ENCODE results near the gene HPSE2.

Gene HPSE2

DNA sequence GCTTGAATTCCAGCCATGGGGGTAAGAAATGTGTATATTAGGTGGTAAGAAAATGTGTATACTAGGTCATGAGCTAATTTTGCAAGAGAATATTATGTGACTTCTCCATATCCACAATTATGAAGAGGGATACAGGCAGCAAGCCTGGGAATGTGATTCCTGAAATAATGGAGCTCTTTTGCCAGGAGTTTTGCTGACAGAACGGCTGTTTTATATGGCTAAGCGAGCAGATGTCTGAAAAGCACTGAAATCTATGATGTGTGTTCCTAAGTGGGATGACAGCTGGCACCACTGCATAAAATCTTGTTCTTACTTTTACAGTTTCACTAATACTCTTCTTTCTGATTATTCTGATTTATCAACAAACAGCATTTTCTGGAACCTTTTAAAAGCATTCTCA lies 402.9 kb downstream of the HPSE2 start:
- DNase-seq (ENCODE audit: low spot score): no peak

DNA sequence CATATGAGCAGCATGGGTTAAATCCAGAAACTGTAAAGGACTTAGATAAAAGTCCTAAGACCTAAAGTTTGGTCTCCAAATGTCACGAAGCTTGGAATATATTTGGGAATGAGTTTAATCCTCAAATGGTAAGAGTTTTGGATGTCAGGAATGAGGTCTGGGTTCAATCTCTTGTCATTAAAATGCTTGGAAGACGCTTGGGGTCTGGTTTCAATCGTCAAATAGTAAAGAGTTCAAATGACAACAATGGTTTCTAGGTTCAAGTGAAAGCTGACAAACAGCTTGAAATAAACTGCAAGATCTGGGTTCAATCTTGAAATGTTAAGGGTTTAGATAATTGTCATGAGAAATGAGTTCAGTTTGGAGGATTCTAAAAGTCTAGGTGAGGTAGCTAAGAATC lies 403.5 kb downstream of the HPSE2 start:
- DNase-seq (ENCODE audit: low spot score): no peak

DNA sequence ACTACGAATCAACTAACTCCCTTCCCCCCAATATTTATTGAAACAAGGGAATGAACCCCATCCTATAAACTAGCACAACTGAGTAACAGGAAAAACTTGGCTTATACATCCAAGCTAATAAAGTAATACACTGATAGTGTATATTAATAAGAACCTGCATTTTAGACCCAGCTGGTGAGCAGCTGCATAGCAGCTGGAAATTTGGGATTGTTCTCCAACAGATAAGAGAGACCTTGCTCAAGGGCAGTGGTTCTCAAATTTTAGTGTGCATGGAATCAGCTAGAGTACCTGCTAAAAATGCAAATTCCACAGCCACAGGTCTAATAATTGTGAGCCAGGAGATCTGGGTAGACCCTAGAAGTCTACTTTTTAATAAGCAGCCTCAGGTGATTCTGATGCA lies 404.3 kb downstream of the HPSE2 start:
- no peak for DNase-seq (ENCODE audit: low spot score)

DNA sequence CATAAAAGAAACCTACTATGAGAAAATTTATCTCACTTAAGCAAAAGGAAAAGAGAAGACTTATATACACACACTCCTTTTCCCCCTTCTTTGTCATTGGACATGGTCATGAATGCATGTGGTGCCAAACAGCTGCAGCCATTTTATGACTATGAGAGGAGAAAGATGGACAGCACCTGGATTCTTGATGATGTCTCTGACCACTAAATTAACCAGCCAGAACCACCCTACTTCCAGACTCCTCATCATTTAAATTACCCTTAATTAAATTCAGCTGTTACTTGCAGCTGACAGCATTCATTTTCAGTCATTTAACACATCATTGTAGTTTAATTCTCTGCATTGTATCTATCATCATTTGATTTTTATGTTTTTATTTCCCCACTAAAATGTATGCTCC lies 409.9 kb downstream of the HPSE2 start:
- DNase-seq (ENCODE audit: low spot score): no peak

DNA sequence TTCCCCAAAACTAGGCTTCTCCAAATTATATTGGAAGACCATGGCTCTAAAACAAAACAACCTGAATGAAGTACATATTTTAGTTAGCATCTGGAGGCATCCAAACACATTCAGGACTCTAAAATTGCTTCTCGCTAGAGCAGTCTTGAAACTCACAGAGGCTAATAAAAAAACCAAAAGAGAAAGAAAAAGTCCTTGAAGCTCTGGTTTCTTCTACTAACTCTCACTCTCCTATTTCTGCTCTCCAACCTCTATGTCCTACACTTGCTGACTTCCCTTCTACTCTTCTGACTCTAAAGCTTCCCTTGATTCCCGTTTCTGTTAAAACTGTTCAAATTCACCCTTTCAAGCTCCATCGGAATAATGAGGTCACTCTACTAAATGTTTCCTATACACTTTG lies 418.3 kb downstream of the HPSE2 start:
- DNase-seq (ENCODE audit: low spot score): no peak

DNA sequence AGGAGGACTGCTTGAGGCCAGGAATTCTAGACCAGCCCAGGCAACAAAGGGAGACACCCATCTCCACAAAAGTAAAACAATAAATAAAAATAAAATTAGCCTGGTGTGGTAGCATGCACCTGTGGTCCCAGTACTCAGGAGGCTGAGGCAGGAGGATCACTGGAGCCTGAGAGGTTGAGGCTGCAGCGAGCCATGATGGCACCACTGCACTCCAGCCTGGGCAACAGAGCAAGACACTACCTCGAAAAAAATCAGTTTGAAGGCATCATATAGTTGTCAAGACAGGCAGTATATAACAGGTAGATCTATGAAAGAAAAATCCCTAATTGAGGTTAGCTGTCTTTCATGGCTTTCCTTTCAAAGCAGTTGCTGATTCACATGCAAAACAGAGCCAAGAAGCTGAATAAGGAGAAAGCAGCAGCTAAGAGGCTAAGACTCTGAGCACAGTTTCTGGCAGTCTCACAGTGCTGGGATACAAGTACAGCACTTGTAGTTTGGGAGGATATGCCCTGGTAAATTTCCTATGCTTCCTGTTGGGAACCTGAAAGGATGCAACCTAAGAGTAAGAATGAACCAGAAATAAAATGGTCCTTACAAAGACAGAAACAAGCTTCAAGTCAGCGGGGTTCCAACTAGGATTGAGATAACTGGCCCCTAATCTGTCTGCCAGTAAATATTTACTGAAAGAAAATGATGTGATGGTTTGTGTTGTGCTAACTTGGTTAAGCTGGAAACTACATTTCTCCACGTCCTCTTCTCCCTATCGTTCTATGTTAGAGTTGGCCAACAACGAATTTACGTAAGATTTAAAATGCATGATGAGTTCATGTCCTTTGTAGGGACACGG lies 420.4 kb downstream of the HPSE2 start:
- no peak for DNase-seq (ENCODE audit: low spot score)

DNA sequence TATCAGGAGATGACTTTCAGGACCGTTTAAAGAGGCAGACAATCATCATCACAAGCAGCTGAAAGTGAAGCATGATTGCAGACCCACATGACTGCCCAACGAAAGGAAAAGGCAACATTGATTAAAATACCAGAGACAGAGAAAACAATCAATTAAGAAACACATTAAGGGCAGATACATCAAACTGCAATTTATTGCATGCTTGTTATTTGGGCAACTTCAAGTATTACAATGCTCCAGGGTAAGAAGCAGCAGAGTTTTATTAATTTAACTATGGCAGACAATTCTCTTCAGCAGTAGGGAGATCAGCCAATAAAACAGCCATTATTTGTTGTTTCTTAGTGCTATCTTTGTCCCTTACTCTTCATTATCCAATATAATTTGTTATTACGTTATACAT lies 421.2 kb downstream of the HPSE2 start:
- no peak for DNase-seq (ENCODE audit: low spot score)

DNA sequence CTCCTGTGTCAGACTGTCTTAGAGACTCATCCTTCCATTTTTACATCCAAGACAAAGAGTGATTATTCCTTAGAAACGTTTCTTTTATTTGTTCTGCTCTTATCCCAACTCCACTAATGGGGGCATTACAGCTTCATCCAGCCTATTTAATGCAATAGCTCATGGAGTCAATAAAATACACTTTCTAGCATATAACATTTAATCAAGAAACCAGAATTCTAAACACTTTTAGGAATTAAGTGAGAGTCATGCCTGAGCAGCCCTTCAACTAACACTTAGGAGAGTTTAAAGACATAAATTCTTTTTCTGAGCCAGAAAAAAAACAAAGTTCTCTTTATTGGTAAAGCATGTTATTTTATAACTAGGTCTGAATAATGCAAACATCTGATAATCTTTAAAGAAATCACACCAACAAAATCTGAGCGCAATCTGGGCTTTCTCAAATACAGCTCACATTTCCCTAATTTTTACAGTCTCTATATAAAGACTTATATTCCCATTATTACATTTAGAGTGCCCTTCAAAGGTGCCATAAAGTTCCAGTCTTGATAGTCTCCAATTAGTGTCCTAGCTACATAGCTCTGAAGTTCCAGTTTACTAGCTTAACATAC lies 427.3 kb downstream of the HPSE2 start:
- DNase-seq (ENCODE audit: low spot score): no peak

DNA sequence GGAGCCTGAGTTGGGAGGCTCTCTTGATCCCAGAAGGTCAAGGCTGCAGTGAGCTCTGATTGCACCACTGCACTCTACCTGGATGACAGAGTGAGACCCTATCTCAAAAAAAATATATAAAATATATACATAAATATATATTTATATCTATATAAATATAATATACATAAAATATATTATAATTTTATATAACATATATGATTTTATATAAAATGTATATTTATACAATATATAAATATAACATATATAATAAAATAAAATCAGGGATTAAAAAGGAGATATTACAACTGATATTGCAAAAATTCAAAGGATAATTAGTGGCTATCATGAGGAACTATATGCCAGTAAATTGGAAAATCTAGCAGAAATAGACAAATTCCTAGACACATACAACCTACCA lies 435.4 kb downstream of the HPSE2 start:
- DNase-seq (ENCODE audit: low spot score): no peak

DNA sequence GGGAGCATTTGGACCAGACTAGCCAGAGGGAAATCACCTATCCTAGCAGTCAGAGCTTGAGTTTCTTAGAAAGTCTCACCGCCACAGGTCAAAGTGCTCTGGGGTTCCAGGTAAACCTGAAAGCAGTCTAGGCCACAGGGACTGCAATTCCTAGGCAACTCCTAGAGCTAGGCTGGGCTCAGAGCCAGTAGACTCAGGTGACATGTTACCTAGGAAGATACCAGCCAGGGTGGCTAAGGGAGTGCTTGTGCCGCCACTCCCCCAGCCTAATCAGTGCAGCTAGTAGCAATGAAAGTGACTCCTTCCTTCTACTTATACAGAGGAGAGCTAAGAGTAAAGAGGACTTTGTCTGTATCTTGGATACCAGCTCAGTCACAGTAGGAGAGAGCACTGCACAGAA lies 440.2 kb downstream of the HPSE2 start:
- no peak for DNase-seq (ENCODE audit: low spot score)

DNA sequence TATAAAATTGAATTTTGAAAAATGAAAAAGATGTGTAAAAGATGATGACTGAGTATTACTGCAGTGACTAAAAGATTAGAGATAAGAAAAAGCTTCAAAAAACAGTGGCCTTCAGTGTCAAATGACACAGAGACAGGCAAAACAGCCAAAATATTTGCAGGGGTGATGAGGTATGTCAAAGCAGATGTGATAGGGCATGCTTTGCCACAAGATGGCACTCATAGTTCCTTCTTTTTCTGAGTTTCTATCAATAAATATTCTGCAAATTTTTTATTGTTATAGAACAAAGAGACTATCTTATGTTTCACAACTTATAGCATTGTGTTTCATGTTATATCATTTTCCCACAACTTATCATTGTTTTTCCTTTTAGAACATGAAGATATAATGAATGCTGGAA lies 444.8 kb downstream of the HPSE2 start:
- DNase-seq (ENCODE audit: low spot score): no peak

DNA sequence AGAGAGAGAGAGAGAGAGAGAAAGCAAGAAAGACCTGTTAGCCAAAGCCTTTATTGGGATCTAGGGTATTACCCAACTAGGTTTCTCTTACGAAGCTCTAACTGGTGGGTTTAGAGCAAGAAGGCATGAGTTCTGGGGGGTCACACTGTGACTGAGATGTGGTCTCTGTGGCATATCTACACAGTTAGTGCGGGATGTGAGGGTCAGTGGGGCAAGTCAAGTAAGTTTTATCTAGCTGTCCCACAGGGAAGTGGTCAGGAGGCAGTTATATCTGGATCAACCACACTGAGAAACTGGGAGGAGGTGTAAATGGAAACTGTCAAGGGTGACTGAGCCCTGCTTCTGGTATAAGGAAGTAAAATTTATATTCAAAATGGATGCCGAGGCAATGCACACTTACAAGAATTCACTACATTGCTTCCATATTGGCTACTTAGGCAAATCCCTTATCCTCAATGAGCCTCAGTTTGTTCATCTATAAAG lies 457.3 kb downstream of the HPSE2 start:
- no peak for DNase-seq (ENCODE audit: low spot score)

DNA sequence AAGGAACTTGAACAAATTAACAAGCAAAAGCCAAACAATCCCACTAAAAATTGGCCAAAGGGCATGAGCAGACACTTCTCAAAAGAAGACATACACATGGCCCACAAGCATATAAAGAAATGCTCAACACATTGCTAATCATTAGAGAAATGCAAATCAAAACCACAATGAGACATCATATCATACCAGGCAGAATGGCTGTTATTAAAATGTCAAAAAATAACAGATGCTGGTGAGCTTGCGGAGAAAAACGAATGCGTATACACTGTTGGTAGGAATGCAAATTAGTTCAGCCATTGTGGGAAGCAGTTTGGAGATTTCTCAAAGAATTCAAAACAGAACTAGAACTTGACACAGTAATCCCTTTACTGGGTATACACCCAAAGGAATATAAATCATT lies 477.2 kb downstream of the HPSE2 start:
- DNase-seq (ENCODE audit: low spot score): no peak

DNA sequence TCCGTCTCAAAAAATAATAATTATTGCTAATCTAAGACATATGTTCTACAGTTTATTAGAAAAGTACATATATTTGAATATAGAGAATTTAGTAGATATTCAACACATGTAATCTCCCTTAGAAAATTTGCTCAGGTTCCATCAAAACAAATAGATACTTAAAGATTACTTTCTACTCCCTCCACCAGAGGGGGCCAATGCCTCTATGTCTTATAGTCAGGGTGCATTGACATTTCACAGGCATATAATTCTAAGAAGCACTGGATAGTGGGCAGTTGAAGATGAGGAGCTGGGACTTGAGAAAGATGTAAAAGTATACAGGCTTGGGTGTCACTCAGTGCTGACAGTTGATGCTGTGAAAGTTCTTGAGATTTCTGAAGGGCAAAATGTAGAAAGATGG lies 487.4 kb downstream of the HPSE2 start:
- no peak for DNase-seq (ENCODE audit: low spot score)

DNA sequence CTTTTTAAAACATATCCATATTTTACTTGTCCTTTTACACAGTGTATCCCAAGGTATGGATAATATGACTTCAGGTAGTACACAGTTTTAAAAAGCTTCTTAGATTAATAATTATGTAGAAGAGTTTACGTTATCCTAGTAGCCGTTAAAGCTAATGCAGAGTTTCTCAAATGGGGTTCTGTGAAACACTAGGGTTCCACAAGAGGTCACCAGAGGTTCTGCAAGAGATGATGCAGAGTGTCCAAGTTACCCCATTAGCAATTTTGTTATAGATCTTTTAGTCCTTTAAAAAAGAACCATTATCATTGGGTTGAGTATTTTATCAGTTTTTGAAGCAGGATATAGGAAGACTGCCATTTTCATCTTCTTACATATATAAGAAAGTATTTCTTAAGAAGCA lies 490.0 kb downstream of the HPSE2 start:
- no peak for DNase-seq (ENCODE audit: low spot score)

DNA sequence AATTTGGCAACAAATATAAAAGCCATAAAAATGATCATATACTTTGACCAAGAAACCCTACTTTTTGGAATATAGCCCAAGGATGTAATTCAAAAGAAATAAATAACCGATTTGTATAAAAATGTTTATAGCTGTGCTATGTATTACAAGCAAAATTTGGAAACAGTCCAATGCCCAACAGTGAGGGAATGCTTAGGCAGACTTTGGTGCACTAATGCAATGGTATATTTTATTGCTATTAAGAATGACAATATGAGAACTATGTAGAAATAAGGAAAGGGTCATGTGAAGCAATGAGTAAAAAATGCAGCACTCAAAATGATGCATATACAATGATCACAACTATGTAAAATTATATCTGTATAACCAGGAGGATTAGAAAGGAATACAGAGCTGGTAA lies 515.1 kb downstream of the HPSE2 start:
- no peak for DNase-seq (ENCODE audit: low spot score)

DNA sequence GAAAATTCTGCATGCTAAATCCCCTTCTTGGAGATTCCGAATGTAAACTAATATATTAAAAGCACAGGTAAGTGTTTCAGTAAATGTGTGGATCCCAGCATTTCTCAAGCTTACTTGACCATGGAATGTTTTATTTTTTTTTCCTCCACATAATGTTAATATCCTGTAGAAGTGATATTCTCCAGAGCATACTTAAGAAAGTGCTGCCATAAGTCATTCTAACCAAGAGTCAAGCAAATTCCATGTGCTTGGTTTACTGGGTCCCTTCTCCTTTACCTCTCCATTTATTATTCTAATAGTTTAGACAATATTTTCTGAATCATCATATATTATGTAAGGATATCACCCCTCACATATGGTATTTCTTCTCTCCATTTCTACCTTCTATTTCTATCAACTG lies 522.1 kb downstream of the HPSE2 start:
- no peak for DNase-seq (ENCODE audit: low spot score)

DNA sequence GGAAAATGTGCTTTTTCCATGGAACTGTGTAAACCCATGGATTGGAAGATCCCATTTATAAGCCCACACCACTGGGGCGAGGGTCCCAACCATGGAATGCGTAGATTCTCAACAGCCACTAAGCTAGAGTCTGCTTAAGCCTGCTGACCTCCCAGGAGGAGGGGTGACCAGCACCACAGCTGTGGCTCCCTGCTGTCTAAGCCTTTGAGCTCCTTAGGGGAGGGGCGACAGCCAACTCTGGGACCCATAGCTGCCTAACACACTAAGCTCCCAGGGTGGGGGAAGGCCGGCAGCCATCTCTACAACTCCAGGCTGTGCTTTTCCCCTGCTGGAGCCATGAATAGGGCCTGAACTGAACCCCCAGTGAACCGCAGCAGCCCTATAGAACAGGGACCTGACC lies 539.1 kb downstream of the HPSE2 start:
- no peak for DNase-seq (ENCODE audit: low spot score)

DNA sequence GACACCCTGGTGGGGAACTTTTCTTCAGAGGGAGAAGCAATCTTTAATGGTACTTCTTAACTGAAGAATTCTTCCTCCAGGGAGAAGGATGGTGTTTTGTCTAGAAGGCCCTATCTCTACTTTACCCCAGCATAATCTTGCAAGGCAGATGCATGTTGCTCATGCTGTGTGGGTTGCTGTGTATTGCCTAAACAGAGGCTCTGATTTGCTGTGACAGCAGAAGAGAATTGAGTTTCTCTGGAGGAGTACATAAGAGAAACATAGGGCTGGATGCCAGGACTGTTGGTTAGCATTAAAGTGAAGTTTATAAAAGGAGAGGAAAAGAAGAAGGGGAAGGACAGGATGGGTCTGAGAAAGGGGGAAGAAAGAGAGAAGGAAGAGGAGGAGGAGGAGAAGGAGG lies 540.8 kb downstream of the HPSE2 start:
- DNase-seq (ENCODE audit: low spot score): no peak

DNA sequence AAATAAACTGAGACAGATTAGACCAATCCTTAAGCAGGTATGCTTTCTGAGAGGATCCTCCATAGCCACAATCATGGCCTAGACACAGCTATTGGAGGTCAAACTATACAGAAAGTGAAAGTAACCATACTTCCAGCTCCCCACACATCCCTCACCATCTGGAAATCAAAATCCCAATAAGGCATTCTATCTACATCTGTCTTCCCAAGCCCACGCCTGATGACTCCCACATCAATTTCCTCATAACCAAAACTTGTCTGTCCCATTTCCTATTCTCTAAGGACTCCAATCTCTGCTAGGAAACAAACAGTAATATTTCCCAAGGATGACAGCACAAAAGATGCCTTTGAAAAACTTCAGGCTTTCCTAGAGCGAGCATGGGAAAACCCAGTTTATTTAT lies 541.6 kb downstream of the HPSE2 start:
- no peak for DNase-seq (ENCODE audit: low spot score)

DNA sequence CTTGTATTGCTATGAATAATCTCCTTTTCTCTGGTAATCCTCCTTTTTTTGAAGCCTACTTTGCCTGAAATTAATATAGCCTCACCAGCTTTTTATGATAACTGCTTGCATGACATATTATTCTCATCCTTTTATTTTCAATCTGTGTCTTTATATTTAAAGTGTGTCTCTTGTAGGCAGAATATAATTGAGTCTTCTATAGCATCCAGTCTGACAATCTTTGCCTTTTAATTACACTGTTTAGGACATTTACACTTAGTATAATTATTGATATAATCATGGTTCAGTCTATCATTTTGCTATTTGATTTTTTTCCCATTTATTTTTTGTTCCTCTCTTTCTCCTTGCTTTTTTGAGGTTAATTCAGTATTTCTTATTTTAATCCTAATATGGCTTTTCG lies 548.0 kb downstream of the HPSE2 start:
- DNase-seq (ENCODE audit: low spot score): no peak

DNA sequence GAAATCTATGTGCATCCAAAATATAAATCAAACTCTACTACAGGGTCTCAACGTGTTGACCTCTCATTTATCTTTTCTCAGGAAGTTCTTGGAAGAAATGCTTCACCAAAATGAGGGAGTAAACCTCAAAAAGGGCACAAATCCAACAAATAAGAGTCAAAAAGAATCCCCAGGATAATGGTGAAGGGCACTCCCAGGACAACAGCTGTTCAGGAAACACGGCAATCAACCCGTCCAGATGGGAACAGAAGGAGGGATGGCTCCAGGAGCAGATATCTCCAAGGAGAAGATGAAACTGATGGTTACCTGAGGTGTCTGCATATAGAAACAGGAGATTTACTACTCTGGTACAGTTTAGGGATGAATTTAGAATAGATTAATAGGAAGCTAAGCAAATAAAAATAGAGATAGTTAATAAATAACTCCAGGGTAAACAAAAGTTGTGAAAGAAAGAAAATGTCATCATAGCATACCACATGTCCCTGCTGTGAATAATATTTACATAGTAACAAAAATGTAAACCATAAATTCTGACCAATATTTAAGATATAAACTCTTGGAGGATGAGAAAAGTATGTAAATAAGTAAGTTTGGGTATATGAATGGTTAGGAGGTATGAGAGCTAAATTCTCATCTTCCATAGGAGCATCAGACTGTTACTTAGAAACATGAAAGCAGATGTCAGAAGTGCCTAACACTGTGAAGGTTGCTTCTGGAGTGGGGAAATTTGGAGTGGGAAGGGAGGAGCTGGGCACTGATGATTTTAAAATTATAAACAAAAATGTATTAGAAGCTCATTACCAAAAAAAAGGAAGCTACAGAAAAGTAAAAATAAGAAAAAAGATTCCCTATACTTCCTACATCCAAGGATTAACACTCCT lies 551.4 kb downstream of the HPSE2 start:
- DNase-seq (ENCODE audit: low spot score): no peak

DNA sequence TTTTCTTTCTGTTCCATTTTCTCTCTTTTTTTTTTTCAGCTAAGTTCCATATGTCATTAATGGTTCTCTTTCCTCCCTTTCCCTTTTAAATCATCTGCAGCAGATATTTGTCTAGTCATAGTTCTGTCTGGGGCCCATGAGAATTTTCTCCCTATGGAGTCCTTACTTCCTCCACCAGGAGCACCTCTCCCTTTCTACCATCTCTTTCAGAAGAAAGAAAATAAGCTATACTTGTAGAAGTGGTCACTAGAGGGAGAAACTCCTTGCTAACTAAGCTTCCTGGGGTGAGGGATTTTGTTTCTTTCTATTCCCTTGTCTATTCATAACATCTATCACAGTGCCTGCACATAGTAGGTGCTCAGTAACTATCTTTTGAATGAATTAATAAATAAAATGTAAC lies 558.8 kb downstream of the HPSE2 start:
- no peak for DNase-seq (ENCODE audit: low spot score)
